Osteocyte (in vitro differentiated cells): ENCODE results near the gene ARL8B. TPM values are rescaled to one million over a fixed set of nuclear protein-coding genes. Genes with fewer than 3 reads are reported as not detected.

Experiments
- DNase-seq: peaks from one replicate; pipeline ENCODE4 v3.0.0; 2021; ENCODE audit warnings: mixed read lengths; ENCODE audit not compliant: unreplicated experiment; ENCODE audit errors: extremely low spot score
- H3K27ac Mint-ChIP-seq: one replicate; pipeline ENCODE4 v1.8.0; 2021; ENCODE audit warnings: mild to moderate bottlenecking, mixed read lengths; ENCODE audit not compliant: unreplicated experiment
- H3K27me3 Mint-ChIP-seq: one replicate; pipeline ENCODE4 v1.8.0; 2021; ENCODE audit warnings: mixed read lengths; ENCODE audit not compliant: unreplicated experiment
- H3K36me3 Mint-ChIP-seq: one replicate; pipeline ENCODE4 v1.8.0; 2021; ENCODE audit warnings: mixed read lengths; ENCODE audit not compliant: unreplicated experiment
- H3K4me1 Mint-ChIP-seq: one replicate; pipeline ENCODE4 v1.8.0; 2021; ENCODE audit warnings: mixed read lengths; ENCODE audit not compliant: unreplicated experiment
- H3K4me3 Mint-ChIP-seq: one replicate; pipeline ENCODE4 v1.8.0; 2021; ENCODE audit warnings: mild to moderate bottlenecking, moderate library complexity, mixed read lengths; ENCODE audit not compliant: unreplicated experiment
- H3K9me3 Mint-ChIP-seq: one replicate; pipeline ENCODE4 v1.8.0; 2021; ENCODE audit warnings: mixed read lengths; ENCODE audit not compliant: unreplicated experiment
- CTCF ChIP-seq: fragments of 200-600 bp; sonication (generic); IDR thresholded peaks from 2 replicates; pipeline ENCODE4 v1.5.0; 2021; ENCODE audit warnings: antibody characterized with exemption, mild to moderate bottlenecking, moderate library complexity
- total RNA-seq: library from RNA; stranded (reverse); gene quantifications from 2 replicates; pipeline ENCODE4 v1.2.1, GENCODE V29; 2021

Gene ARL8B
- total RNA-seq, 1 donor from 2014 or later, result 86.0 TPM

- DNase-seq, result no peak
- no peak overlapping the region for H3K27ac Mint-ChIP-seq
- no peak overlapping the region for H3K4me3 Mint-ChIP-seq
- no peaks in the 10 kb centered on the region for H3K9me3 Mint-ChIP-seq
- H3K4me1 Mint-ChIP-seq, result no peaks in the 10 kb centered on the region
- TF ChIP-seq CTCF, result peak; percentile 54
- H3K27me3 Mint-ChIP-seq, result peaks cover 9% of the 10 kb centered on the region
- no peaks in the 10 kb centered on the region for H3K36me3 Mint-ChIP-seq
Observed at GRCh38 chr3:5226783-5227182, 104.7 kb downstream of the ARL8B start.

GRCh38 chr3:5227812-5228211 is 105.7 kb downstream of the ARL8B start:
- H3K27ac Mint-ChIP-seq, result no peak overlapping the region
- peaks cover 11% of the 10 kb centered on the region for H3K27me3 Mint-ChIP-seq
- no peaks in the 10 kb centered on the region for H3K36me3 Mint-ChIP-seq
- DNase-seq, result no peak
- H3K9me3 Mint-ChIP-seq, result no peaks in the 10 kb centered on the region
- no peak overlapping the region for H3K4me3 Mint-ChIP-seq
- no peaks in the 10 kb centered on the region for H3K4me1 Mint-ChIP-seq
- TF ChIP-seq CTCF, result no peak

- no peaks in the 10 kb centered on the region for H3K36me3 Mint-ChIP-seq
- no peak for DNase-seq
- peaks cover 11% of the 10 kb centered on the region for H3K27me3 Mint-ChIP-seq
- no peak for TF ChIP-seq CTCF
- no peak overlapping the region for H3K27ac Mint-ChIP-seq
- H3K4me3 Mint-ChIP-seq, result no peak overlapping the region
- no peaks in the 10 kb centered on the region for H3K9me3 Mint-ChIP-seq
- H3K4me1 Mint-ChIP-seq, result no peaks in the 10 kb centered on the region
Observed at GRCh38 chr3:5229414-5229813, 107.3 kb downstream of the ARL8B start.

Other genes starting within 250 kb of the ARL8B start
- 34.1 TPM in 2 replicates for gene BHLHE40, start 142.9 kb upstream of the ARL8B start, total RNA-seq
- 42.1 and 45.9 TPM in 2 replicates for gene EDEM1, start 65.4 kb downstream of the ARL8B start, total RNA-seq